Mucosa of descending colon (tissue), 3 donors: ENCODE measurements around the gene GPATCH2. TPM values are rescaled to one million over a fixed set of nuclear protein-coding genes. Genes with fewer than 3 reads are reported as not detected.

ENCODE experiments used
- ATAC-seq: fragments of 200-7000 bp; cut with Tn5 transposase; one replicate; pipeline ENCODE4 v1.9.1; 2020; ENCODE audit warnings: mild to moderate bottlenecking, moderate library complexity
- DNase-seq, 3 donors: peaks; one replicate each; pipeline ENCODE4 v3.0.0-alpha.2; 2020
- H3K36me3 ChIP-seq: fragments of 200-600 bp; one replicate; pipeline ENCODE4 v1.8.0; 2021; ENCODE audit warnings: low read depth, mild to moderate bottlenecking
- H3K4me1 ChIP-seq: fragments of 200-600 bp; one replicate; pipeline ENCODE4 v1.8.0; 2021; ENCODE audit warnings: low read depth, mild to moderate bottlenecking
- H3K4me3 ChIP-seq: fragments of 200-600 bp; one replicate; pipeline ENCODE4 v1.8.0; 2021; ENCODE audit warnings: mild to moderate bottlenecking
- H3K9me3 ChIP-seq: fragments of 200-600 bp; one replicate; pipeline ENCODE4 v1.8.0; 2021; ENCODE audit warnings: mild to moderate bottlenecking
- CTCF ChIP-seq: fragments of 200-600 bp; IDR thresholded peaks from one replicate; pipeline ENCODE4 v1.8.0; 2022; ENCODE audit warnings: antibody characterized with exemption, mild to moderate bottlenecking
- intact Hi-C, 2 donors: fragments of 100-400 bp; cut with DNase I in 1 of 2; cut with micrococcal nuclease in 1 of 2; formaldehyde crosslinking; loops; one replicate each; pipeline versions ENCODE4 v1.11.0 to v1.11.1; 2022; cut with DNase I, micrococcal nuclease
- long read RNA-seq, 2 donors: library from polyadenylated mRNA; unstranded; transcript quantifications; one replicate each; pipeline ENCODE4 v2.0.0, GENCODE V29; 2019 to 2021
- total RNA-seq, 3 donors: library from RNA; stranded (reverse); fragmentation: NEBNext Ultra II Directional in 2 of 3; extraction: Animal tissue kit (Norgen Biotek cat#: 25700) in 2 of 3; gene quantifications; one replicate each; pipeline versions ENCODE4 v1.2.1 to v1.2.4, GENCODE V29; 2021 to 2023
- donor health status: DM: no; HTN: no; CAD: no; lungs with moderate emphysema.
- donor health status: DM: no; HTN: no; CAD: no.
- donor health status: DM: no; HTN: yes; CAD: no.

The GPATCH2 gene
- 10 to 100 TPM; 13.2 to 15.2 (median 13.2) TPM for total RNA-seq
- long read RNA-seq, donor 1, full-length matches to known transcripts: 8 of 10 reads
- long read RNA-seq, donor 1, partial matches to known transcripts: 2 of 10 reads
- long read RNA-seq, donor 1, other reads (novel, unspliced or antisense): 0 of 10 reads
- long read RNA-seq, donor 2, partial matches to known transcripts: 5 of 8 reads
- long read RNA-seq, donor 2, other reads (novel, unspliced or antisense): 0 of 8 reads

- DNase-seq (peak; percentile 79 to 85 (median 84)), ATAC-seq (peak; percentile 97)
- intact Hi-C loops: no loop called here
- H3K4me3 ChIP-seq: peak within 1 kb of the TSS; percentile 49
- TF ChIP-seq CTCF: no peak
- peaks cover 8% of the 10 kb centered on the region for H3K4me1 ChIP-seq
- H3K9me3 ChIP-seq: no peaks in the 10 kb centered on the region
- H3K36me3 ChIP-seq: no peaks in the 10 kb centered on the region
These were observed at the start of gene GPATCH2, which contains the start of gene SPATA17 for GRCh38 chr1:217630711-217631591. Gene GPATCH2, minus strand, starts transcription at chr1:217631090. Its CDS starts 119 bp downstream, at chr1:217630971. Gene SPATA17, plus strand, starts transcription at chr1:217631344. Its CDS starts 35 bp downstream, at chr1:217631379.

GRCh38 chr1:217674028-217674729 lies 43.3 kb upstream of the GPATCH2 start:
- intact Hi-C loops: no loop called here
- Histone ChIP-seq H3K36me3 (no peaks in the 10 kb centered on the region), H3K9me3 (no peaks in the 10 kb centered on the region), H3K4me3 (no peak overlapping the region), H3K4me1 (no peaks in the 10 kb centered on the region)
- no peak for TF ChIP-seq CTCF
- ATAC-seq (no peak), DNase-seq (no peak)

- Histone ChIP-seq H3K36me3 (no peaks in the 10 kb centered on the region), H3K4me1 (no peaks in the 10 kb centered on the region), H3K9me3 (no peaks in the 10 kb centered on the region), H3K4me3 (no peak overlapping the region)
- intact Hi-C loops: no loop called here
- no peak for DNase-seq
- no peak for ATAC-seq
- TF ChIP-seq CTCF: no peak
These were observed 42.5 kb upstream of the GPATCH2 start for GRCh38 chr1:217673387-217673786.

- Histone ChIP-seq H3K4me1 (no peaks in the 10 kb centered on the region), H3K4me3 (no peak overlapping the region), H3K36me3 (no peaks in the 10 kb centered on the region), H3K9me3 (no peaks in the 10 kb centered on the region)
- intact Hi-C loops: no loop called here
- DNase-seq (no peak), ATAC-seq (no peak)
- TF ChIP-seq CTCF: no peak
These were observed 37.6 kb upstream of the GPATCH2 start for GRCh38 chr1:217668351-217668940.

GRCh38 chr1:217661407-217661806 lies 30.5 kb upstream of the GPATCH2 start:
- DNase-seq (no peak), ATAC-seq (no peak)
- intact Hi-C loops: no loop called here
- Histone ChIP-seq H3K9me3 (no peaks in the 10 kb centered on the region), H3K4me1 (no peaks in the 10 kb centered on the region), H3K4me3 (no peak overlapping the region), H3K36me3 (no peaks in the 10 kb centered on the region)
- TF ChIP-seq CTCF: no peak
